NCI-H1694 (cell line): ENCODE data around the gene EXOC3.
"Not testable (repeated sequence)": the region's sequence is repeated elsewhere in the genome, so short reads cannot be mapped to it uniquely, and the experiment has no call there.

Experiments
- DNase-seq: peaks from one replicate; lab custom pipeline; 2025; lab: John Stamatoyannopoulos, UW

The EXOC3 gene

GRCh38 chr5:504326-505154 is 61.6 kb downstream of the EXOC3 start:
- DNase-seq: no peak

- no peak for DNase-seq
Measured at GRCh38 chr5:505951-506525, 63.1 kb downstream of the EXOC3 start.

GRCh38 chr5:507986-508575 is 65.1 kb downstream of the EXOC3 start:
- DNase-seq: not testable (repeated sequence)

GRCh38 chr5:509611-510185 is 66.7 kb downstream of the EXOC3 start:
- DNase-seq: no peak

- DNase-seq: no peak
Measured at GRCh38 chr5:510521-510920, 67.5 kb downstream of the EXOC3 start.

GRCh38 chr5:511476-511875 is 68.5 kb downstream of the EXOC3 start:
- no peak for DNase-seq

GRCh38 chr5:513216-514100 is 70.5 kb downstream of the EXOC3 start:
- no peak for DNase-seq

- no peak for DNase-seq
Measured at GRCh38 chr5:514101-514485, 71.1 kb downstream of the EXOC3 start.

- DNase-seq: no peak
Measured at GRCh38 chr5:514673-515072, 71.7 kb downstream of the EXOC3 start.

GRCh38 chr5:515273-515836 is 72.4 kb downstream of the EXOC3 start:
- DNase-seq: no peak

GRCh38 chr5:516338-516925 is 73.5 kb downstream of the EXOC3 start:
- DNase-seq: no peak
